ENCODE measurements around the gene RGS7BP.
A peak's percentile ranks its signal among the peaks of the same experiment; 100 is the strongest.

RGS7BP gene

DNA sequence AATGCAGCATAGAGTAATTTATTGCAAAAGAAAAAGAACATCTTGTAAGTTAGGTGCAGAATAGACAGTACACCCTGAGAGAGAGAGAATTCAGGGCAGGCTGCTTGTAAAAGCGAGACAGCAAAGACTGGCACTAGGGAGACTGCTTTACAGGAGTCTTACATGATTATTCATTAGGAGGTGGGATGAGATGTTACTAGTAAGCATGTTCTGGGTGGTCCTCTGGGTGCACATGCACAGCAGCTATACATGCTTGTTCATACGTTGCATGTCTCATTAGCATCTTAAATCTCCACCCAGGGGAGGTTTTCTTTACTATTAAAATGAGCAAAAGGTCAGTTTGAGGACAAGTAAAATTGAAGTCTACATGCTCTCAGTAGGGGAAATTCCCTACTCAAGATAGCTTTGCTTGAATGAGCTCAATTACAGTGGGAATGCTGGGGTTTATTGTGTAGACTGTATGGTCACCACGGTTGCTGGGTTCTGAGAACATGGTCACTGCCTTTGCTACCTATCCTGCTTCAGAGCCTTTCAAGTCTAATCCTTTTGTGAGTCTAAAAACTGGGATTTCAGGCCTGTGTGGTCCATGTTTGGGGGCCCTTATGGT is 60.6 kb downstream of the RGS7BP start:
- no peak for DNase-seq

DNA sequence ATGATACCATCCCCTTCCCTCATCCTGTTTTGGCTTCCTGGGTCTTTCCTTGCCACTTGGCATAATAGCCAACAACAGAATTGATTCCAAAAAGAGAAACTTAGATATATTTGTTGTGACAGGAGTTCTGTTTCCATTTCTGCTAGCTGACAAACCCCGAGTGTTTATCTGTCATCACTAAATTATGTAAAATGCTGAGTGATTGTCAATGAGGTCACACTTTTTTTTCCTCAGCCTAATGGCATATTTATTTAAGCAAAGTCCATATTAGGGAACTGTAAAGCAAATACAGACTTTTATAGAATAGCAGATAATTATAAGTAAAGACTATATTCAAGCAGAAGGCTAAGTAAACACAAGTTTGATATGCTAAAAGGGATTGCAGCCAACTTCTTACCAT is 64.0 kb downstream of the RGS7BP start:
- no peak for DNase-seq

DNA sequence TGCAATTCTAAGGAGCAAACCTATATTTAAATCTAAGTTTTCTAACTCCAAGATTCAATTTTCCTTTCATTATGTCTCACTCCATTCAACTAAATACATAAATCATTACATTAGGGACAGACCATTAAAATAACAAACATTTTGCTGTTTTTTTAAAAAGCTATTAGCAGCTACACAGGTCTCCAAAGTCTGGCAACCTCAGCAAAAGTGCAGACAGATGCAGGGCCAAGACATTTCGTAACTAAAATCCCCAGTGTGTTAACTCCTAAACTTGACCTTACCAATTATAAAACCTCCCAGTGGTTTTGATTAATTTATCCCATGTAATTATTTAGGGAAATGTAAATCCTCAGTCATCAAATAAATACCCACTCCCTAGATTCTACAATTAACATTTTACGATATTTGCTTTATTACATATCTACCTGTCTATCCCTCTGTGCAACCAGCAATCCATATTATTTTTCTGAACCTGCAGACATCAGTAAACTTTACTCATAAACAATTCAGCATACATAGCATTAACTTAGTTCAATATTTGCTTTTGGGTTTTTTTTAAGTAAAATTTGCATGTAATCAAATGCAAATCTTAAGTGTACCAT is 64.7 kb downstream of the RGS7BP start:
- DNase-seq, result no peak

DNA sequence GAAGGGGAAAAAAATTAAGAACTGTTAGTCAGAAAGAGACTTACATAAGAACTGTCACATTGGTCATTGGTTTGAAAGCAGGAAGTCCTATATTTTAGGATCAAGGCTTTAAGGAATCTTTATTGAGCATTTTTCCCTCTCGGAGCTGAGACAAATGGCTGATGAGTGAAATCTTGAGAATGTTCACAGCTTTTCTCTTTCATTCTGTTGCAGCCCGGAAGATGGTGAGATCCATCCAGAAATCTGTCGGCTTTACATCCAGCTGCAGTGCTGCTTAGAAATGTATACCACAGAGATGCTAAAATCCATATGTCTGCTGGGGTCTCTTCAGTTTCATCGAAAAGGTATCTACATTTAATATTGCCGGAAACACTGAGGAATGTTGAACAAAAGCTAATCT is 69.7 kb downstream of the RGS7BP start:
- DNase-seq, result no peak

DNA sequence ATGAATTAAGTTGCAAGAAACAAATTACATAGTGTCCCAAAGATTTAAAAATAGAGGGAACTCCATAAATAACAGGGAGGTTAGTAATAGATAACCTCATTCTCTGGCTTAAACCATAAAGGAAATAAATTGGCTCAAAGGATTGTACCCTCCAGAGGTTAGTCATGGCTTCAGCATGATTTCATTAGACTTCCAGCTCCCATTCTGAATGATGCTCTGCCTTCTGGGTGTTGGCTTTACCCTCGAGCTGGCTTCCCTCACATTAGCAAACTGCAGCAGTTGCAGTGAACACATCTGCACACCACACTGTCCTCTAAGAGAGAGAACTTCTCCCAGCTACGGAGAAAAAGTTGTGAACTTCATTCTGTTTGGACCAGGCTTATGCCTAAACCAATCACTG is 70.4 kb downstream of the RGS7BP start:
- DNase-seq, result no peak

DNA sequence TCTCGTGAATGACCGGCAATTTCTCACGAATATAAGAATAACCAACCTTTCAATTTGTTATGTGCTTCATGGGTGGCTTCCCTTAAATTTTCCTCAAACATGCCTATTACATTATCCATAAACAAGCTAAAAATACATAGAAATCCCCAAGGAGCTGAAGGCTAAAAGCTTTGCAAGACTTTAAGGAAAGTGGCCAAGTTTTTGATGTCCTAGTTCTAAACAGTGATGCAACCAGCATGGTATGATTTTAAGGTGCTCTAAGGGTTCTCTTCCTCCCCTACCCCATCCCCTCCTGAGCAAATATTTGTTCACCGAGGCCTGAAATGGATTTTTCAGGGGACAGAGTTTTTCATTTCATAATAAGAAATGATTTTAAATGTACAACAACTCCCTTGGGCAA is 79.8 kb downstream of the RGS7BP start:
- no peak for DNase-seq

DNA sequence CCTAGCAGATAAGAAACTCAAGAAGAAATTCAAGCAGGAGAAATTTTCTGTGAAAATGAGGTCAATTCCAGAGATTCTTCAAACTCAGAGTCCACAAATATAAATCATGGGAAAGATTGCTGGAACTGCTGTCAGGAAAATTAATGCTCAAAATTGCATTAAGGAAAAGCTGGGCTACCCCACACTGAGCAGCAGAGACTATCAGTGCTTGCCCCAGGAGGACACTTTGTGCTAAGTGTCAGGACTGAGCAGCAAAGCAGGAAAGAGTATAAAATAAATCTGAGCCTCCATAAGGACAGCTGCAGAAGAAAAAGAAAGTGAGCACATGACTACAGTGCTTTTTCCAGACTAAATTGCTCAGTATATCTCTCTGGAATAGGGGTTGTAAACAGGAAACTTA is 81.6 kb downstream of the RGS7BP start:
- no peak for DNase-seq

DNA sequence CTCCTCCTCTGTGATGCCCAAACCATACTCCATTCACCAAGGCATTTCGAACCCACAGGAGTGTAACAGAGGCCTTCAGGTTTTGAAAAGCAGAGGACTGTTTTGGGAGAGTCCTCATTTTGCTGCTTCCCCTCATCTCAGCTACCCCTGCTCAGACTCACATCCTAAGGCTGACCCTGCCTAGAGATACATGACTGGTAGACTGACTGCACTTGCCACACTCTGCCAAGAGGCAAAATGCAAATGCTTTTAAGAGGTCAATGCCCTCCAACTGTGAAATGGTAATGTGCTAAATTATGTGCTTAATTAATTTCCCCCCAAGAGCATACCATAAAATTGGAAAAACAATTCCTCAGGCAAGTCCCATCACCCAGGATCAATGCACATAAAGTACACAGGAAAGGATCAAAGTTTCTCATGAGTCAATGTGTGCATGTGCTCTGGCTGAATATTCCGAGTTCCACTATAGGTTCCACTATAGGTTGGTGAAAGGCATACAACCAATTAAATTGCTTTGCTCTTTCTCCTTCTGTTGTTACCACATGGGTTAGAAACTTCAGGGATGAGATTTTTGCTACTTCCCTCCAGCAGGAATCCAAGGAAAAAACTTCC is 87.0 kb downstream of the RGS7BP start:
- no peak for DNase-seq

DNA sequence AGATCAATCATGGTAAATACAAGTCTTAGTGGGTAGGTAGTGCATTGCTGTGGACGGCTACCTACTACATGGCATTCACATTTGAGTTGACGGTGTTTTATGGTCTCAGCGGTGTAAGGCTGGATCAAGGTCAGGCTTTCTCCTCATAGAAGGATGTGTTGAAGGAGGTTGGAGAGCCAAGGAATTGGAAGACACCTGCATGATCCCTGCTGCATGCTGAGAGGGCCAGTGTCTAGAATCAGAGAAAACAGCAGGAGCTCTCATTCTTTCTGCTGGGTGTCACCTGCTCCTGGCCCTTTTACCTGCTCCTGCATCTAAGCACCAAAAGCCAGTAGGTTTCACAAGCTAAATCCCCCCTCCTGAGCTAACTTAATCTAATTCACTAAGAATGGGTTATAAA is 88.2 kb downstream of the RGS7BP start:
- no peak for DNase-seq

DNA sequence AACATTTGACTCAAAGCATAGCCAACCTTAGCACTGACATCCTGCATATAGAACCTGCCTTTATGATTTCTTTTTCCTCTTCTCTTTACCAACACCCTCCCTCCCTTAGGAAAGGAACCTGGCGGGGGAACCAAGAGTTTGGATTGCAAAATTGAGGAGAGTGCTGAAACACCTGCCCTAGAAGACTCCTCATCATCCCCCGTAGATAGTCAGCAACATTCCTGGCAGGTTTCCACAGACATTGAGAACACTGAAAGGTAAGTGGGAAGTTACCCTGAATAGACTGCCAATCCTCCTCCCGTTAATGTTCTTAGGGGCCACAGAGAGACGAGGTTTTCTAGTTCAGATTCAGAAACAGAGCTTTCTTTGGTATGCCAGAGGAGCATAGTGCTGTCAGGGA is 88.8 kb downstream of the RGS7BP start:
- no peak for DNase-seq

DNA sequence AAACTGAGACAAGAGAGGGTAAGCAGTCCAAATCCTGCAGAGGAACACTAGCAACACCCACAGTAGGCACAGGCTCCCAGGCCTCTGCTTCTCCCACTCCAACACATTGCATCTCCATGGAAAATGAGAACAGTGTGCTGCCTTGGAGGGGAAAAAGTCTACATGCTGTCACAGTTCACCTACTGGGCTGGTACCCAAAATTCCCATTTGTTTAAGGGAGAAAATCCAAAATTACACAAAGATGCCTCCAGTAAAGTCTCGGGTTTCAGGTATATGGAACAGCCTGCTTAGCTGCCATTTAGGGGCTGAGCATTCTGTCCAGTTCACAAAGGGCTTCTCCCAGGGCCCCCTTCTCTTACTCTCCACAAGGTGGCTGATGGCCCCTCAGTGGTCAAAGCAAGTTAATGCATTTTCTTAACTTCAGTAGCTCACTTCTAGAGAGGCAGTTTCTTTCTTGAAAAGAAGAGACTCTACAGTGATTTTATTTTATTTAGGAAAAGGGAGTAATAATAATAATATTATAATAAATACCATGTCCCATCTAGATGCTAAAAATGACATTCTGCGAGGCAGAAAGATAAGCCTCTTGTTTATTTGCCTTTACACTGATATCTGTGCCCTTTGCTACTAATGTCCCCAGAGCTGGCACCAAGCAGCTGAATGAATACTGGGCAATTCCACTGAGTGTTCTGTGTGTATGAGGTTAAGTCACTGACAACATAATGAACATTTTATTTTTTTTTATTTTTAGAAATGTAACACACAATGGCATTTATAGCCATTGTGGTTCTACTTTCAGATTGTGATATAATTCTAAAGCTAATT is 89.4 kb downstream of the RGS7BP start:
- DNase-seq, result no peak

DNA sequence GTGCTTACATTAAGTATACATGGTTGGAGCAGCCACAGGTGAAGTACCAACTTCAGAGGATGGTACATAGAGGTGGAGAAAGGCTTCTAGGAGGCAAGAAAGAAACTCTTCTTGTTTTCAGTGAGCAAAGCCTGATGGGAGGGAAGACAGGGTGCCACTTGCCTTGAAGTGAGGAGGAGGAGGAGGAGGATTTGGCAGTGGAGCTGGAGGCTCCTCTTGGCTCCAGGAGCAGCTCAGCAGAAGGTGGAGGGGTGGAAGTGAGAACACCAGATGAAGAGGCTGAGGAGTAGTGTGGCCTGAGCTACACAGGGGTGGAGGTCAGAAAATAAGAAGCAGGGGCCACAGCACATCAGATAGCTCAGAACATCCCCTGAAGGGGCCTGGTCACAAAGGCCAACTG is 93.4 kb downstream of the RGS7BP start:
- no peak for DNase-seq

DNA sequence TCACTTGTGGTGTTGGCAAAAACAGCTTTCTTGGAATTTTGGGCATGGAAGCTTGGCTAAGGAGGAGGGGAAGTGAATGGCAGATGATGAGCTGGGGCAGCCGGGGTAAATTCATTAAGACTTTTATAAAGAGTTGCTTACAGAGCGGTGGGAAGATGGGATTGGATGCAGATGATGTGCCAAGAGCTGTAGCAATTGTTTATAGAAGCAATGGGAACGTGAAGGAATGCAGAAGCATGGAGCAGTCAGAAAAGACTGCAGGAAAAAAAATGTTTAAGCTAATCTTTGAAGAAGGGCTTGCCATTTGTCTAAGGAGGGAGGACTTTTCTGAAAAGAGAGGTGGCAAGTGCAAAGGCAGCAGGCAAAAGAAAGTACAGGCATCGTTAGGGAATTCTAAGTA is 97.9 kb downstream of the RGS7BP start:
- no peak for DNase-seq

DNA sequence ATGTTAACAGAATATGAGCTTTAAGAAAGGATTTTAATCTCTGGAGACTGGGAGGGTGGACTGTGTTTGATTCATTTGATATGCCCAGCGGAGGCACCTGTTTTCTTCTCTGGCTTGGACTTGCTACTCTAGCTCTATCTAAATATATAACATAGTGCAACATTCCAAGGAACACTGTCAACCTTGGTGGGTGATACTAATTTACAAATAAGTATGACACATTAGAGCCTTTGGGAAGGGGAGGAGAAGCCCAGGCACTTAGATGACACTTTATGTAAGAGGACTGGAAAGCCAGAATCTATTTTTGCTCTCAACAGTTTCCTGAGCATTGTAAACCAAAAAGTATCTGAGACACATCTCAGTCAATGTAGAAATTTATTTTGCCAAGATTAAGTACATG is 101.1 kb downstream of the RGS7BP start:
- DNase-seq, result no peak

DNA sequence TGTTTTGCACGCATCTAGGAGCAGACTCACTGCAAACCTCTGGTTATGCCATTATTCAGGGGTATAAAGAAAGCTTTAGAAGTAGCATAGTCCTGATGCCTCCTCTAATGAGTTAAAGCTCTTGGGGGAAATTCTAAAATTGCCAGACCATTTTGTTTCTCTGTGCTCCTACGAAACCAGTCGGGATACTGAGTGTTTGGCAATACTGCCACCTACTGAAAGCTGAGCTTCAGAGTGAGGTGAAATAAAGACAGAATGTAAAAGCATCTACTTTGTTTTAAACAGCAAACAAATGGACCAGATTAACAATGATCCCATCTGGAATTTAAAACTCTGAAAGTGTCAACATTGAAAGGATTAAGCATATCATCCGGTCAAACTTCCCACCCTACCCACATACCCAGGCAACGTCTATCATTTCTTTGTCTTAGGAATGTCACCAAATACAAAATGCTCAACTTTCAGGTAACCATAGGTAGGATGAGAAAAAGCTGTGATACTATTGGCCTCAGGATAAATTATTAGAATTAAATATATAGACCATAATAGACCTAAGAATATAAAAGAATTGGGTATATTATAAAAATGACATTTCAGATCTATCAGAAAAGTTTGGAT is 106.6 kb downstream of the RGS7BP start:
- DNase-seq, result no peak

DNA sequence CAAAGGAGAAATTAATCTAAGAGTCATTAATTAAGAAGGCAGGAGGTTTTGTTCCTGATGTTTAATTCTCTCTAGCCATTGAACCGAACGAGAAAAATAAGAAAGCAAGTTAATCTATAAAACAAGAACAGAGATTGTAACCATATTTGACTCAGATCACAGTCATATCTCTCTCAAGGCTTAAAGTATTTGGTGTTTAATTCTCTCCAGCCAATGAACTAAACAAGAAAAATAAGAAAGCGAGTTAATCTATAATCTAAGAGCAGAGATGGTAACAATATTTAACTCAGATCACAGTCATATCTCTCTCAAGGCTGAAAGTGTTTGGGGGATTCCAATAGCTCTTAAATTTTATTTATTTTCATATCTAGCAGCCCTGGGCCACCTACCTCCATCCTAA is 110.1 kb downstream of the RGS7BP start:
- DNase-seq, result no peak

DNA sequence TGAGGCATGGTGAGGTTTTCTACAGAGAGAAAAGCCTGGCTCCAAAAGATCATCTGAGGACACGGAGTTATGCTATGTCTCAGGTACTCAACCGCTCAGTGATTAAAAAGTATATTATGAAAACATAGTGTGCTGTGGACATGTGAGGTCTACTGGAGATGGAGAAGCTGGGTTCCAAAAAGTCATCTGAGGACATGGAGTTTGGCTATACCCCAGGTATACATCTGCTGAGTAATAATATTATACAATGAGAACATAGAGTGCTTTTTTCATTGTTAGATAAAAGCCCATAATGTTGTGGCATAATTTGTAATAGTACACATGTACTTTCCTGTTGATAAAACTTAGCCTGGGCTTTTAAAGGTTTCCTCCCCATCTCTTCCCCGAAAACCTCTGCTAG is 113.8 kb downstream of the RGS7BP start:
- no peak for DNase-seq

DNA sequence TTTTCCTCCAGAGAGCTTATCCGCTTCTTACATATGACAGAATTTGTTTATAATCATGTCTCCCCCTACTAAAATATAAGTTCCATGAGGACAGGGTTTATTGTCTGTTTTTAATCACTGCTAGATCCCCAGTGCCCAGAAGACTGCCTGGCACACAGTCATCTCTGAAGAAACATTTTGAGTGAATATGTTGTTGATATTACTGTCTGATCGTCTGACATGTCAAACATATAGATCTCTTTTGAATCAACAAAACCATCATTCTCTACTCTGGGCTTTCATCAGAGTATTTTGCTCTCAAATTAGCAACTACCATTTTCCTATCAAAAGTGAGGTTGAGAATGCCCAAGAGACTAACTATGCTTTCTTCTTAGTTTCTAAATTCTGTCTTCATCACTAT is 117.2 kb downstream of the RGS7BP start:
- DNase-seq, result no peak

DNA sequence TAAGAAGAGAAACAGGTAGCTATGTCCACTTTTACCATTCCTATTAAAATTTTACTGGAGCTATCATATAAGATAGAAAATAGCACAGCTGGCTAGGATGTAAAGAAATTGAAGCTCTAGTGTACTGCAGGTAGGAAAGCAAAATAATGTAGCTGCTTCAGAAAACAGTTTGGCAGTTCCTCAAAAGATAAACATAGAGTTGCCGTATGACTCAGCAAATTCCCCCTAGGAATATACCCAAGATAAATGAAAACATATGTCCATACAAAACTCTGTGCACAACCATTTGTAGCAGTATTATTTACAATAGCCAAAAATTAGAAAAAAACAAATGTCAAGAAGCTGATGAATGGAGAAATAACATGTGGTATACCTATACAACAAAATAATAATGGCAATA is 119.9 kb downstream of the RGS7BP start:
- no peak for DNase-seq

DNA sequence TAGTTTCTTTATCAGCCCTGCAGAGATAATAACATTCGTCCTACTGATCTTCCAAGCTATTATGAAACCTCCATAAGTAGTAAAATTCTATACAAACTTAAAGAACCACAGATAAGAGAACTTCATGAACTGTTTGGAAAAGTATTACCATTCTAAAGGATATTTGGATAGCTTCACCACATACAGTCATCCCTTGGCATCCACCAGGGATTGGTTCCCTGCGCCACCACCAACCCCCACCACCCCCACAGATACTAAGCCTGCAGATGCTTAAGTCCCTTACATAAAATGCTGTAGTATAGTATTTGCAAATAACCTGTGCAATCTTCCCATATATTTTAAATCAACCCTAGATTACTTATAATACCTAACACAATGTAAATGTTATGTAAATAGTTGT is 123.1 kb downstream of the RGS7BP start:
- DNase-seq, result no peak

DNA sequence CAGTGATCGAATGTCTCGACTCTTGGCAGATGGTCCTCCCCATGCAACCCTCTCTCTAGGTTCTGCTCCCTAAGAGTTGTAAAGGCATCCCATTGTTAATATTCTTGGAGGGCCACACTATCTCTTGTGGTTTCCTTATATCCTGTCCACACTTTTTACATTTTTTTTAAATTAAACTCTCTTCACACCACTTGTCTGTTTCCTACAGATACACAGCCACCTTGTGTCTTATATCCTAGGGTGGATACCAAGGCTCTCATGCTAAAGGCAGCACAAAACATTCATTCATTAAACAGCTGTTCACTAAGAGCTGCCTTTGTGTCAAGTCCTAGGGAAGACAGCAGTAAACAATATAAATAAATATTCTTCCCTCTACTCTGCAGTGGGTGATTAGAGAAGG is 124.0 kb downstream of the RGS7BP start:
- no peak for DNase-seq

DNA sequence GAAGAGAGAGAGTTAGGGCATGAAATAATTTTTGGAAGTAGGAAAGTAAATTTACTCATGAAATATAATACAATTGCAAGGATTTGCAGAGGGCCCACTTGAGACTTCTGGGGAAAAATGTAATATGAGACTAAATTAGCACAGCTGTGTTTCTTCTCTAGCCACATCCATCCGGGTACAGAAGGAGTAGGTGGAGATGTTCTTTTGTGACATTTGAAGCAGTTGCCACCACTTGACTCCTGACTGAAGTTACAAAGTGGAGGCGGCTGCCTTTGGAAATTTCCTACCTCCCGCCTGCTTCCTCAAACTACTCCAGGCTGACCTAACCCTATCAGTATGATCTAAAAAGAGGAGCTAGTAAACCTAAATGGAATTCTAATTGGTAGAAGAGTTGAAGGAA is 126.4 kb downstream of the RGS7BP start:
- no peak for DNase-seq

DNA sequence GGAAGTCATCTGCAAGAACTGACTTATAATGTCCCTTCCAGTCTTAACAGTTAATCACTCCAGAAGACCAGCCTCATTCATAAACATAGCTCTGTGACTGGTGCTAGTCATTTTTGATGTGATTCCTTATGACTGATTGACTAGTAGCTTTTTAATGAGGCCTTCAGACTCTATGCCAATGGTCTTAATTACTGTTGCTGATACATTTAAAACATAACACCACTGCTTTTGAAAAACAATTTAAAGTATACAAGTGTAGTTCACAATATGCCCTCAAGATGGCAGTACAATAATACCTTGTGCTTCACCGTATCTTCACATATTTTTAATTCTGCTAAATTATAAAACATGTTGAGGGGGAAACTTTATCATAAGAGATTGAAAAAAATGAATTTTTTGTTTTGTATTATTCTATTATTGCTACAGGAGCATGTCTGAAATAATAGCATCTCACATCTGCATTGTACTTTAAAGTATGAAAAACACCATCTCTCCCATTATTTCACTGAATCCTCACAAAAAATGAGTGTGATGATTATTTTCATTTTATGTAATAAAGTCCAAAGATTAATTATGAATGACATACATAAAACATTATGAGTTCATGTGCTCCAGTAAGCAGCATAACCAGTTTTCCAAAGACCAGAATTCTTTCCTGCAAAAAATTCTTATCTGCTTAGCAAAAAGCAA is 129.3 kb downstream of the RGS7BP start:
- peak; percentile 14 for DNase-seq
